A673 (cell line): ENCODE data around the gene GINS1. TPM values are rescaled to one million over a fixed set of nuclear protein-coding genes. Genes with fewer than 3 reads are reported as not detected.

Experiments used
- BruUV-seq: library from RNA; stranded (reverse); fragments of 400-500 nt; replicated peaks from 2 replicates; lab custom pipeline; 2021; lab: Mats Ljungman, UMichigan
- CTCF ChIA-PET: fragments of 300-600 bp; sonication (Branson Sonifier 250); formaldehyde crosslinking; loops from one replicate; lab custom pipeline; 2022; ENCODE audit warnings: antibody characterized with exemption; lab: Charles Lee
- POLR2A ChIA-PET: fragments of 300-600 bp; sonication (Branson Sonifier 250); formaldehyde crosslinking; loops from one replicate; lab custom pipeline; 2022; ENCODE audit warnings: antibody characterized with exemption; ENCODE audit not compliant: low non-redundant PET; lab: Charles Lee
- DNase-seq: peaks from one replicate; pipeline ENCODE4 v3.0.0-alpha.2; 2015; ENCODE audit warnings: low spot score
- H3K27ac ChIP-seq: fragments of 200-600 bp; sonication (generic); 2 replicates; pipeline ENCODE4 v1.5.1; 2016; ENCODE audit warnings: mixed run types, low read depth, mild to moderate bottlenecking, mixed read lengths, antibody characterized with exemption, low read length; ENCODE audit not compliant: poor library complexity, severe bottlenecking
- H3K27me3 ChIP-seq: fragments of 200-600 bp; sonication (generic); replicated peaks from 2 replicates; pipeline ENCODE4 v1.6.1; 2017; ENCODE audit warnings: mixed run types, low read depth, mild to moderate bottlenecking, mixed read lengths, antibody characterized with exemption, low read length; ENCODE audit not compliant: insufficient read depth, poor library complexity
- H3K36me3 ChIP-seq: fragments of 200-600 bp; sonication (generic); 2 replicates; pipeline ENCODE4 v1.6.1; 2016; ENCODE audit warnings: mixed run types, mild to moderate bottlenecking, mixed read lengths, antibody characterized with exemption, low read length; ENCODE audit not compliant: insufficient read depth, poor library complexity, severe bottlenecking
- H3K4me1 ChIP-seq: fragments of 200-600 bp; sonication (generic); 2 replicates; pipeline ENCODE4 v1.6.1; 2017; ENCODE audit warnings: mixed run types, mild to moderate bottlenecking, mixed read lengths, antibody characterized with exemption, low read length; ENCODE audit not compliant: insufficient read depth, poor library complexity, severe bottlenecking
- H3K4me3 ChIP-seq: fragments of 200-600 bp; sonication (generic); 2 replicates; pipeline ENCODE4 v1.5.1; 2016; ENCODE audit warnings: low read depth, mixed run types, mild to moderate bottlenecking, mixed read lengths, low read length; ENCODE audit not compliant: poor library complexity, severe bottlenecking
- H3K9me3 ChIP-seq: fragments of 200-600 bp; sonication (generic); 2 replicates; pipeline ENCODE4 v1.6.1; 2016; ENCODE audit warnings: mixed run types, low read depth, mild to moderate bottlenecking, mixed read lengths, antibody characterized with exemption, low read length; ENCODE audit not compliant: poor library complexity, severe bottlenecking
- EZH2 ChIP-seq: fragments of 200-600 bp; sonication (generic); IDR thresholded peaks from 2 replicates; pipeline ENCODE4 v1.6.1; 2017; ENCODE audit warnings: borderline replicate concordance, low read depth, mild to moderate bottlenecking, mixed read lengths, antibody characterized with exemption, low read length; ENCODE audit not compliant: poor library complexity, severe bottlenecking
- intact Hi-C: fragments of 100-400 bp; cut with micrococcal nuclease; formaldehyde crosslinking; loops from one replicate; pipeline ENCODE4 v1.10.0; 2022; ENCODE audit not compliant: unreplicated experiment
- total RNA-seq: library from RNA; stranded (reverse); gene quantifications from 2 replicates; pipeline ENCODE4 v1.2.3, GENCODE V29; 2021
- TF ChIP-seq, protein P1 (sequence below): fragments of 300-800, 200-600 bp; sonication (generic); conservative IDR thresholded peaks from 2 replicates; pipeline ENCODE4 v1.5.1; 2017; ENCODE audit warnings: low read depth, mild to moderate bottlenecking, antibody characterized with exemption, low read length, moderate library complexity, mixed read lengths

Gene GINS1
- total RNA-seq, 1 experiment from 2014 or later: 62.6 TPM

DNA sequence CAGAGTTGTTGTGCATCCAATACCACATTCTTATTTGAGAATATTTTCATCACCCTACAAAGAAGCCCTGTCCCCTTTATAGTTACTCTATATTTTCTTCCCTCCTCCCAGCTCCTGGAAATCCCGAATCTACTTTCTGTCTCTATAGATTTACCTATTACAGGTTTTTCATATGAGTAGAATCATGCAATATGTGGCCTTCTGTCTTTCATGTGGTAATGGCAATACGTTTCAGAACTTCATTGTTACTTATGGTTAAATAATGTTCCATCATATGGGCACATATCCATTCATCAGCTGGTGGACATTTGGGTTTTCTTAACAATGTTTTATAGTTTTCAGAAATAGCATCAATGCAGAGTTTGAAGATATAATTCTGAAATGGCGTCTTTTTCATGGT lies 17.1 kb downstream of the GINS1 start:
- intact Hi-C loops: no loop called here
- ChIA-PET CTCF (no interaction called here), POLR2A (interaction anchor here (0.6 kb wide), 1 partner anchor 17 kb away, joined by 4 read pairs; the partner anchor contains the start of gene GINS1)
- Histone ChIP-seq H3K27me3 (no peaks in the 10 kb centered on the region), H3K4me1 (no peaks in the 10 kb centered on the region), H3K9me3 (no peaks in the 10 kb centered on the region), H3K27ac (no peak overlapping the region), H3K36me3 (peaks cover 68% of the 10 kb centered on the region), H3K4me3 (no peak overlapping the region)
- TF ChIP-seq, protein P1, sequence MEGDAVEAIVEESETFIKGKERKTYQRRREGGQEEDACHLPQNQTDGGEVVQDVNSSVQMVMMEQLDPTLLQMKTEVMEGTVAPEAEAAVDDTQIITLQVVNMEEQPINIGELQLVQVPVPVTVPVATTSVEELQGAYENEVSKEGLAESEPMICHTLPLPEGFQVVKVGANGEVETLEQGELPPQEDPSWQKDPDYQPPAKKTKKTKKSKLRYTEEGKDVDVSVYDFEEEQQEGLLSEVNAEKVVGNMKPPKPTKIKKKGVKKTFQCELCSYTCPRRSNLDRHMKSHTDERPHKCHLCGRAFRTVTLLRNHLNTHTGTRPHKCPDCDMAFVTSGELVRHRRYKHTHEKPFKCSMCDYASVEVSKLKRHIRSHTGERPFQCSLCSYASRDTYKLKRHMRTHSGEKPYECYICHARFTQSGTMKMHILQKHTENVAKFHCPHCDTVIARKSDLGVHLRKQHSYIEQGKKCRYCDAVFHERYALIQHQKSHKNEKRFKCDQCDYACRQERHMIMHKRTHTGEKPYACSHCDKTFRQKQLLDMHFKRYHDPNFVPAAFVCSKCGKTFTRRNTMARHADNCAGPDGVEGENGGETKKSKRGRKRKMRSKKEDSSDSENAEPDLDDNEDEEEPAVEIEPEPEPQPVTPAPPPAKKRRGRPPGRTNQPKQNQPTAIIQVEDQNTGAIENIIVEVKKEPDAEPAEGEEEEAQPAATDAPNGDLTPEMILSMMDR: no peak
- TF ChIP-seq EZH2: no peak
- DNase-seq: no peak
- no TSS peak for BruUV-seq

DNA sequence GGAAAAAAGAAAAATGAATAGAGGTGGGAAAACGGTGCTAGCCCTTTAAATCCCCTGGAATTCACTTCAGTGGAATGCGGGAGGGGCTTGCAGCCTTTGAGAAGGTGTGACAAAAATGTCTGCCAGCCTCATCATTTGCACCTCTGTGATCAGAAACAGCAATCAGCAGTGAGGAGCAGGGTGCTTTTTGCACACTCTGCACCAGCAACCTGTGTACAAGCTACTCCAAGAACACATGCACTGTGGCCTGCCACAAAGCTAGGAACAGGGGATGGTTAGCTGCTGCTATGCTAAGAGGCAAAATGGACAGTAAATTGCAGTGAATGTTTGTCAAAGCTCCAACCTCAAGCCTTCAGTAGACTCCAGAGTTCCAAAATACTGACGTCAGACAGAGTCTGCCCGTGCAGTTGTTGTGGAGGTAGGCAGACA lies 29.7 kb downstream of the GINS1 start:
- POLR2A ChIA-PET: no interaction called here
- intact Hi-C loops: no loop called here
- Histone ChIP-seq H3K4me3 (no peak overlapping the region), H3K4me1 (no peaks in the 10 kb centered on the region), H3K27ac (no peak overlapping the region), H3K27me3 (no peaks in the 10 kb centered on the region), H3K9me3 (no peaks in the 10 kb centered on the region), H3K36me3 (peaks cover 52% of the 10 kb centered on the region)
- TF ChIP-seq, protein P1: no peak
- TF ChIP-seq EZH2: no peak
- no peak for DNase-seq
- CTCF ChIA-PET: no interaction called here
- no TSS peak for BruUV-seq

DNA sequence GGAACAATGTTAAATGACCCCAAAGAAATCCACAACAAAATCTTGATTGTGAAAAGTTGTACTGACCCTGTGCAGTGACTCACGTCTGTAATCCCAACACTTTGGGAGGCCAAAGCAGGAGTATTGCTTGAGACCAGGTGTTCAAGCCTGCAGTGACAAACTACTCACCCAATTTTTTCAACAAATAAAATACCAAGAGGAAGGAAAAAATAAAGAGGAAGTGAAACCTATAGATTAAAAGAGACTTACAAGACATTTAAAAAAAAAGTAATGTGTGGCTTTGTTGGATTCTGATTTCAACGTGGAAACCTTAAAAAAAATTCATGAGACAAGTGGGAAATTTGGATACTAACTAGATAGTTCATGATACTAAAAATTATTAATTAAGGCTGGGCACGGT lies 31.9 kb downstream of the GINS1 start:
- no peak overlapping the region for H3K4me3 ChIP-seq
- no peak for TF ChIP-seq EZH2
- TF ChIP-seq, protein P1: no peak
- ChIA-PET POLR2A (no interaction called here), CTCF (no interaction called here)
- no peak overlapping the region for H3K27ac ChIP-seq
- H3K4me1 ChIP-seq: no peaks in the 10 kb centered on the region
- no TSS peak for BruUV-seq
- no peak for DNase-seq
- H3K27me3 ChIP-seq: no peaks in the 10 kb centered on the region
- intact Hi-C loops: no loop called here
- peaks cover 40% of the 10 kb centered on the region for H3K36me3 ChIP-seq
- no peaks in the 10 kb centered on the region for H3K9me3 ChIP-seq
